GM12878 (cell line): ENCODE results near the gene OXT.

Source experiments
- CTCF ChIP-seq, 3 experiments: IDR thresholded peaks in 2 of 3; conservative IDR thresholded peaks in 1 of 3; 2 replicates each; pipeline ENCODE4 v1.5.1; 2011; ENCODE audit warnings: low read depth in 3 of 3, low read length in 3 of 3, mild to moderate bottlenecking in 3 of 3, control low read depth in 2 of 3, moderate library complexity in 2 of 3, inconsistent platforms in 1 of 3, mixed read lengths in 1 of 3; ENCODE audit not compliant: control insufficient read depth in 2 of 3, insufficient read depth in 1 of 3; ENCODE audit errors: extremely low read depth in 1 of 3
- HDAC2 ChIP-seq: fragments of 200-600 bp; sonication (generic); IDR thresholded peaks from 2 replicates; pipeline ENCODE4 v1.6.1; 2017
- HDGF ChIP-seq: fragments of 450-650 bp; IDR thresholded peaks from 2 replicates; pipeline ENCODE4 v1.6.1; 2016; ENCODE audit warnings: antibody characterized with exemption
- IRF3 ChIP-seq: fragments of 450-650 bp; IDR thresholded peaks from 2 replicates; pipeline ENCODE4 v1.6.1; 2014; ENCODE audit warnings: mild to moderate bottlenecking
- POLR2A ChIP-seq: IDR thresholded peaks from 2 replicates; pipeline ENCODE4 v1.6.1; 2011; ENCODE audit warnings: low read depth, mild to moderate bottlenecking, low read length
- POLR2AphosphoS5 ChIP-seq: IDR thresholded peaks from 2 replicates; pipeline ENCODE4 v1.6.1; 2011; ENCODE audit warnings: mild to moderate bottlenecking, low read length, inconsistent platforms
- RAD51 ChIP-seq: fragments of 450-650 bp; IDR thresholded peaks from 2 replicates; pipeline ENCODE4 v1.6.1; 2016; ENCODE audit warnings: moderate library complexity, mild to moderate bottlenecking, inconsistent platforms
- SP1 ChIP-seq: IDR thresholded peaks from one replicate; pipeline ENCODE4 v1.6.1; 2011; ENCODE audit warnings: low read depth, low read length
- TF ChIP-seq, protein P1 (sequence below): fragments of 450-650 bp; IDR thresholded peaks from 2 replicates; pipeline ENCODE4 v1.6.1; 2017; ENCODE audit warnings: mild to moderate bottlenecking, low read depth, inconsistent platforms; ENCODE audit not compliant: poor library complexity, severe bottlenecking

GRCh38 chr20:3107464-3108025, 36.1 kb downstream of the OXT start:
- TF ChIP-seq IRF3 (no peak), HDAC2 (no peak), HDGF (no peak), POLR2AphosphoS5 (no peak), SP1 (no peak), POLR2A (no peak), RAD51 (no peak), CTCF (IDR thresholded peaks at IDR 0.05 in 2 of 3, conservative IDR thresholded peaks at IDR 0.05 in 1 of 3; ENCODE audit: control insufficient read depth in 2 of 3, extremely low read depth in 1 of 3, insufficient read depth in 1 of 3, low read depth in 3 of 3, low read length in 3 of 3) (no peak)
- TF ChIP-seq, protein P1, sequence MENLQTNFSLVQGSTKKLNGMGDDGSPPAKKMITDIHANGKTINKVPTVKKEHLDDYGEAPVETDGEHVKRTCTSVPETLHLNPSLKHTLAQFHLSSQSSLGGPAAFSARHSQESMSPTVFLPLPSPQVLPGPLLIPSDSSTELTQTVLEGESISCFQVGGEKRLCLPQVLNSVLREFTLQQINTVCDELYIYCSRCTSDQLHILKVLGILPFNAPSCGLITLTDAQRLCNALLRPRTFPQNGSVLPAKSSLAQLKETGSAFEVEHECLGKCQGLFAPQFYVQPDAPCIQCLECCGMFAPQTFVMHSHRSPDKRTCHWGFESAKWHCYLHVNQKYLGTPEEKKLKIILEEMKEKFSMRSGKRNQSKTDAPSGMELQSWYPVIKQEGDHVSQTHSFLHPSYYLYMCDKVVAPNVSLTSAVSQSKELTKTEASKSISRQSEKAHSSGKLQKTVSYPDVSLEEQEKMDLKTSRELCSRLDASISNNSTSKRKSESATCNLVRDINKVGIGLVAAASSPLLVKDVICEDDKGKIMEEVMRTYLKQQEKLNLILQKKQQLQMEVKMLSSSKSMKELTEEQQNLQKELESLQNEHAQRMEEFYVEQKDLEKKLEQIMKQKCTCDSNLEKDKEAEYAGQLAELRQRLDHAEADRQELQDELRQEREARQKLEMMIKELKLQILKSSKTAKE, result no peak
